ENCODE data around the gene ABTB2.

DNA sequence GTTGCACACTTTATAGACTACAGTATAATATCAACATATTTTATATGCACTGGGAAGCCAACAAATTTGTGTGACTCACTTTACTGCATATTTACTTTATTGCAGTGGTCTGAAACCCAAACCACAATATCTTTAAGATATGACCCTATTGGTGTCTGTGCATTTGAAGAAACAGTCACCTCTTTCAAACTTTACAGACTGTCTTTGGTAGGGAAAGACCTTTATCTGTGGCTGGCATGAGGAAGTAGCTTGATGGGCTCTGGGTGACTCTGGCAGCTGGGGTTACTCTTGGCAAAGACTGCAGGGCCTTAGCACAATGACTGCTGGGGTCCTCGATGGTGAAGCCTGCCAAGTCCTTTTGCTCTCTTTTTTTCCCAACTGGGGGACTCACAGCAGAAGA is 21.3 kb upstream of the ABTB2 start:
- TF ChIP-seq, protein P1, sequence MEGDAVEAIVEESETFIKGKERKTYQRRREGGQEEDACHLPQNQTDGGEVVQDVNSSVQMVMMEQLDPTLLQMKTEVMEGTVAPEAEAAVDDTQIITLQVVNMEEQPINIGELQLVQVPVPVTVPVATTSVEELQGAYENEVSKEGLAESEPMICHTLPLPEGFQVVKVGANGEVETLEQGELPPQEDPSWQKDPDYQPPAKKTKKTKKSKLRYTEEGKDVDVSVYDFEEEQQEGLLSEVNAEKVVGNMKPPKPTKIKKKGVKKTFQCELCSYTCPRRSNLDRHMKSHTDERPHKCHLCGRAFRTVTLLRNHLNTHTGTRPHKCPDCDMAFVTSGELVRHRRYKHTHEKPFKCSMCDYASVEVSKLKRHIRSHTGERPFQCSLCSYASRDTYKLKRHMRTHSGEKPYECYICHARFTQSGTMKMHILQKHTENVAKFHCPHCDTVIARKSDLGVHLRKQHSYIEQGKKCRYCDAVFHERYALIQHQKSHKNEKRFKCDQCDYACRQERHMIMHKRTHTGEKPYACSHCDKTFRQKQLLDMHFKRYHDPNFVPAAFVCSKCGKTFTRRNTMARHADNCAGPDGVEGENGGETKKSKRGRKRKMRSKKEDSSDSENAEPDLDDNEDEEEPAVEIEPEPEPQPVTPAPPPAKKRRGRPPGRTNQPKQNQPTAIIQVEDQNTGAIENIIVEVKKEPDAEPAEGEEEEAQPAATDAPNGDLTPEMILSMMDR (IDR thresholded peaks at IDR 0.05 in 2 of 3, conservative IDR thresholded peaks at IDR 0.05 in 1 of 3; ENCODE audit: control insufficient read depth in 2 of 3, extremely low read depth in 1 of 3, insufficient read depth in 1 of 3, low read depth in 3 of 3, low read length in 3 of 3): no peak
- TF ChIP-seq MAX (IDR thresholded peaks at IDR 0.05; ENCODE audit: low read depth, low read length) (no peak), POLR2AphosphoS5 (IDR thresholded peaks at IDR 0.05; ENCODE audit: low read length) (no peak)
